Measurements from ENCODE around the gene SNED1.

- TF ChIP-seq MYNN (tag by site-specific recombination; IDR thresholded peaks at IDR 0.05; ENCODE audit: borderline replicate concordance) (no peak), ZNF121 (tag by site-specific recombination; IDR thresholded peaks at IDR 0.05) (no peak), PATZ1 (tag by site-specific recombination; IDR thresholded peaks at IDR 0.05) (no peak)
Observed at GRCh38 chr2:241030333-241030680, 31.9 kb downstream of the SNED1 start.
